Measurements from ENCODE around the gene ADGRD1. TPM values are rescaled to one million over a fixed set of nuclear protein-coding genes. Genes with fewer than 3 reads are reported as not detected.

ADGRD1 gene
- total RNA-seq, 1 donor from 2014 or later, result 4.0 TPM

DNA sequence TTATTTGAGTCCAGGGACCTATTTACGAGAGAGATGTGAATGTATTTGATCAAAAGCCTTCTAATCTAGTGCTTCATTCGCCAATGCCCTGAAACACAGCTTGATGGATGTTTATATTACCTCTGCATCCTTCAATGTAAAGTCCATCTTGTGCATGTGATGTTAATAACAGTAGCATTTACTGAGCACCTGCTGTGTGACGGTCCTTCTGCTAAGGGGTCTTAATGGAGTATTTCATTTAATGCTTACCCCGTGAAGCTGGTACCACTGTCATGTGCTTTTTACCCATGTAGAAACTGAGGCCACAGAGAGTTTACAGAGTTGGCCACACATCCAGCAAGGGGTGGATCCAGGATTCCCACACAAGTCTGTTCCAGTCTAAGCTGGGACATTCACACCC, 237.3 kb downstream of the ADGRD1 start:
- TF ChIP-seq CTCF (IDR thresholded peaks at IDR 0.05; ENCODE audit: unreplicated experiment), result no peak
- Mint-ChIP-seq H3K27me3 (peaks cover 29% of the 10 kb centered on the region), H3K36me3 (ENCODE audit: insufficient read depth) (no peaks in the 10 kb centered on the region), H3K27ac (no peak overlapping the region), H3K4me3 (ENCODE audit: low read depth) (no peak overlapping the region), H3K9me3 (ENCODE audit: low read depth) (no peaks in the 10 kb centered on the region), H3K4me1 (ENCODE audit: low read depth) (no peaks in the 10 kb centered on the region)
- no peak for DNase-seq (ENCODE audit: low spot score, unreplicated experiment)

Other genes starting within 250 kb of the ADGRD1 start
- gene RIMBP2, start 237.6 kb upstream of the ADGRD1 start, total RNA-seq, result 31.1 and 31.6 TPM in 2 replicates
- 20.5 and 22.4 TPM in 2 replicates for gene STX2, start 114.7 kb upstream of the ADGRD1 start, total RNA-seq
- 803 and 832 TPM in 2 replicates for gene RAN, start 81.8 kb upstream of the ADGRD1 start, total RNA-seq